HG03469 (cell line): ENCODE measurements around the gene CEBPE.

Experiments used
- ATAC-seq: cut with Tn5 transposase; IDR thresholded peaks from one replicate; pipeline ENCODE4 v1.9.1; 2021; ENCODE audit warnings: mild to moderate bottlenecking, moderate library complexity, moderate number of reproducible peaks; ENCODE audit not compliant: unreplicated experiment

The CEBPE gene

DNA sequence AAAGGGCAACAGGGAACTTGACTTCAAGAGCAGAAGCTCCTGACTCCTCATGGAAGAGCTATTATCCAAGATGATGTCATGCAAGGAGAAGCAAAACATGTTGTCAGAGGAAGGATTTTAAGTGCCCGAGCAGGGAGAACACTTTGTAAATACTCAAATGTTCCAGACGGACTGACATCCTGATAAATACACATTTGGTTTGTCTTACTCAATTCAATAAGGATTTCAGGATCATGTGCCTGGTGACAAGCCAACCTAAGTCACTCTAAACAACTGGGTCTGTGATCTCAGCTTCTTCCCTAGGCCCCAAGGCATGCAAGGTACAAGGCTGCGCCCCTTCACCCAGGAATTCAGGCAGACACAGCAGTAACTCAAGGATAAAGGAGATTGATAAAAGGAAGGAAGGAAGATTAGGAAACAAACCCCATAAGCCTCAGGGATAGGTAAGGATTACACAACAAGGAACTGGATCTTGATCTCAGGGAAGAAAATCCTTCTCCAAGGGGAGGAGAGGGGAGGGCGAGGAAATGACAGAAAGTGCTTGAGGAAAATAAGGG lies 26.8 kb upstream of the CEBPE start:
- ATAC-seq: no peak

DNA sequence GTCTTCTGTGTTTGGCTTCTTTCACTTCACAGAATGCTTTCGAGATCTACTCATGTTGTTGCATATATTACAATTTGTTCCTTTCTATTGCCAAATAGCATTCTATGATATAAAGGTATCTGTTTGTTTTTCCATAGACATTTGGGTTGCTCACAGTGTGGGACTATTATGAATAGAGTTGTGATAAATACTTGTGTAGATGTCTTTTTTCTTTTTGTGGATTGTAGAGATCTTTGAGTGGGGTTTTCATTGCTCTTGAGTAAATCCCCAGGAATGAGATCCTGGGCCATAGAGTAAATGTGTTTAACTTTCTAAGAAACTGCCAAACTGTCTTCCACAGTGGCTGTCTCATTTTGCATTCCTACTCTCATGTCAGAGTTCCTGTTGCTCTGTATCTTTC lies 24.9 kb upstream of the CEBPE start:
- ATAC-seq: no peak

DNA sequence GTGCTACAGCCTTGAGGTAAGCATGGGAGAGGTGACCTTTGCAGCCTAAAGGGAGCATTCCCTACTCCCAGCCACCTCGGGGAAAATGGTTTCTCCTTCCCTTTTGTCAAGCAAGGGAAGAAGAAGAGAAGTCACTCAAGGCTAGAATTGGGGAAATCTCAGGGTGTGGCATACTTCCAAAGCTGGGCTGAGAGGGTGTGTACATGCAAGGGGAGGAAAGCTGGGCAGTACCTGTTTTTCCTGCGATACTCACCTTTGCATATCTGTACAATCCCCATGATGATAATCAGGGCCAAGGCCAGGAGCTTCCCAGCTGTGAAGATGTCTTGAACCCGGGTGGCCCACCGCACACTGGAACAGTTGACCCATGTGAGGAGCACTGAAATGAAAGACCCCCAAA lies 23.8 kb upstream of the CEBPE start:
- no peak for ATAC-seq

DNA sequence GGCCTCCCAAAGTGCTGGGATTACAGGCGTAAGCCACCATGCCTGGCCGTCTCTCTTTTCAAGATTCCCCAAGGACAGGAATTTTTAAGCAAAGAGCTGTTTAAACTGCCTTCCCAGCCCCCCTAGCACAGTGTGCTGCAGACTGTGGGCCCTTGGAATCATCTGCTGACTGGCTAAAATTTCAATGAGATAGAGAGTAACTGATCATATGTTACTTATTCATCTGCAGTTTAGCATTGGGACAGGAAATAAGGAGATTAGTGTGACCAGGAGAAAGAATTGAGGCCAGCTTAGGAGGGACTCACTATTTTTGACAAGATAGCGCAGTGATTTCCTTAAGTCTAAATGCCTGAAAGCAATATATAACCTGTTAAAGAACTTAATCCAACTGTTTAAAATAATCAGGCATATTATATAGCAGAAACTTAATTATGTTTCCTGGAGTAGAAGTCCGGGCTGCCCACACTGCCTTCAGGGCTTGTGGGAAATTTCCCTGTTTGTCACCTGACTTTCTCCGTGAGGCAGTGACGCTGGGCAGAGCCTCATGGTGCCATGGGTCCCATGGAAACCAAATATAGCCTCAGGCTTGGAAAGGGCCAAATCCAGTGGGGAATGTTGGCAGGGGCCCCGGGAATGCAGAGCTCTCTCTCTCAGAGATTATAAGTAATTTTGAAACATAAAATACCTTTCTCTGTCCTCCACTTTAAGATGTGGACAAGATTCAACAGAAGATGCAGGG lies 22.8 kb upstream of the CEBPE start:
- no peak for ATAC-seq

DNA sequence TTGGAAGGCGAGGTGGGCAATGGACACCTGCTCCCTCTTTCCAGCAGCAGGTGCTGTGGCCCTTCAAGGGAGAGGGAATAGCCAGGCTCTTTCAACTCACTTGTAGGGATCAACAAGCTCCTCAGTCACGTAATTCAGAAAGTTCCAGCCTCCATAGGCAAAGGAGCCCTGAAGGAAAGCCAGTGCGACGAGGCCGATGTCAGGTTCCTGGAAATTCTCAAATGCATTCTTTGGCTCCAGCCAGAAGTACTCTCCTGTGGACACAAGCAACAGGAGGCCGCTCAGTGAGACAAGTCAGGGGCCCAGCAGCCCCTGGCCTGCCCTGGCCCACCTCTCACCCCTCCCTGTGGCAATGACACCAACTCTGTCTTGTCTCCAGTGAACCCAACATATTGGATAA lies 21.3 kb upstream of the CEBPE start:
- ATAC-seq: no peak

DNA sequence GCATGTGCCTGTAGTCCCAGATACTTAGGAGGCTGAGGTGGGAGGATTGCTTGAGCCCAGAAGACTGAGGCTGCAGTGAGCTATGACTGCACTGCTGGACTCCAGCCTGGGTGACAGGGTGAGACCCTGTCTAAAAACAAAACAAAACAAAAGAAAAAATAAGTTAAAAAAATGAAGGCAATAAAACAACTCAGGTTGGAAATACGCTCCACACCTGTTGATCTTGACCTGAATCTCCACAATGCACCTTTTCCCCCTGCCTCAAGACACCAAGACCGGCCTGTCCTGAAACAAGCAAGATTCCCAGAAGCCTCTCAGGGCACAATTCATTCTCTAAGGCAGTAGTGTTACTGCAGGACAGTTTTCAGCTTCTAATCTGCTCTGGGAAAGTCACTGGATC lies 20.8 kb upstream of the CEBPE start:
- no peak for ATAC-seq

DNA sequence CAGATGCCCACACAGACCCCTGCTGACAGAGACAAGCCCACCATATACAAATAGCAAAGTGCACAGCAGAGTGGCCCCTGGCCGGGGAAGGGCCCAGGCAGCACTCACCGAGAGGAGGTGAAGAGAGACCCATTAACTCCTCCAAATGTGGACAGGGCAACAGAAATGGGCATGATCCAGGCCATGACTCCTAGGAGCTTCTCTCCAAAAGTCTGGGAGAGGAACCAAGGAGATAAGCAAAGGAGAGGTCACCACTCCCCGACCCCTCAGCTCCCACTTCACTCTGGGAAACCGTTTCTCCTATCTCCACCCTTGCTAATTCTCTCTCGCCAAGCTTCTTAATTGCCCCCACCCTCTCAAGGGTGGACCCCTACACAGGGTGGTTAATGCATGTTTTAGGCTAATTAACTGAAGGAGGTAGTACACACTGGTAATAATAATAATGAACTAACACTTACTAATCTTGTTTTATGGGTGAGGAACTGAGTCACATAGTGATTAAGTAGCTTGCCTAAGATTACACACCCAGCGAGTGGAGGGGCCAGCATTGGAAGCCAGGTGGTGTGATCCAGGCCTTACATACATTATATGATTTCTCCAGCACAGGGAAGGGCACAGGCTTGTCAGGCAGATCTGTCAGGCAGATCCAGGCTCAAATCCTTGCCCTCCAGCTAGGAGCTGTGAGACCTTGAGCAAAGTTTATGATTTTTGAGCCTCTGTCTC lies 18.9 kb upstream of the CEBPE start:
- ATAC-seq: no peak

DNA sequence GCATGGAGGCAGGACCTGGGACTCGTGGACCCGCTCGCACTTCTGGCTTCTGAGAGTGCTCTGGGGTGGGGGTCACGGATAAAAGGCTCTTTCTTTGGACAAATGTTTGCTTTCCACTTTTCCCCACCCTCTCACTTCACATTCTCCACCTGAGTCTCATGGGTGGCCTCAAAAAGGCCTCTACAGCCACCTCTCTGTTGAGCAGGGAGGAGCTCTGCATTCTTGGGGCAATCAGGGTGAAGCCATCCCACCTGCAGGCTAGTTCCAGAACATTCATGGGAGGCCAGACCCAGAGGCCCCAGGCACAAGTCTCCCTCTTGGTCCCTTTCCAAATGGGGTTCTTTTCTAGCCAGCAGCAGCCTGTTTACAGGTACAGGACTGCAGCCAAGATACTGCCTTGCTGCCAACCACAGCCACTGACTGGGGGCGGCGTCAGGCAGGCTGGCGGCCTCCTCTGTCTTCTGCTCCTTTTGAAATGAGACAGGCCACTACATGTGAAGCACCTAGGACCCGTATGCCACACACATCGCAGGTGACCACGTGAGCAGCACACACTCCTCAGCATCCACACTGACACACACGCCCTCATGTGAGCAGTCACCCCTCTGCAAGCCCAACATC lies 18.2 kb upstream of the CEBPE start:
- ATAC-seq: no peak

DNA sequence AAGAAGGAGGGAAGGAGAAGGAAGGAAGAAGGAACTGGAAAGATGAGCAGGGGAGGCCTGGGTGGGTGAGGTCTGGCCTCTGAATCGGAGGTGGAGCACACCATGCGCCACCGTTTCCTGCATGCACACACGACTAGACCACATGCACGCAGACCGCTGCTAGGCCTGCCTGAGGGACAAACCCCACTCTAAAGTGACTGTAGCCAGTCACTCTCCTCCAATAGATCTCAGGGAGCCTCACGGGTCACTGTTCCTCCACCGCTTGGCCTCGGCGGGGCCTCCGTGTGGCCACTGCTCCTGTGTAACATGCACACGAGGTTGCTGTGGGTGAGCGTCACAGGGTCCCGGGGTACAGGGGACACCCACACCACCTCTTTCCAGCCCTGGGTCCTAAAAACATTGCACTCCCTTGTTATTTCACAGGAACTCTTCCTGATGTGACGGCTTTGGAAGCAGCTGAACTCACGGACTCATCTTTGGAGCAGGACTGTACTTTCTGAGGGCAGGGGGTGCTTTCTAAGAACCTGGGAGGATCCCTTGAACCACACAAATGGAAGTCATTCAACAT lies 17.6 kb upstream of the CEBPE start:
- no peak for ATAC-seq

DNA sequence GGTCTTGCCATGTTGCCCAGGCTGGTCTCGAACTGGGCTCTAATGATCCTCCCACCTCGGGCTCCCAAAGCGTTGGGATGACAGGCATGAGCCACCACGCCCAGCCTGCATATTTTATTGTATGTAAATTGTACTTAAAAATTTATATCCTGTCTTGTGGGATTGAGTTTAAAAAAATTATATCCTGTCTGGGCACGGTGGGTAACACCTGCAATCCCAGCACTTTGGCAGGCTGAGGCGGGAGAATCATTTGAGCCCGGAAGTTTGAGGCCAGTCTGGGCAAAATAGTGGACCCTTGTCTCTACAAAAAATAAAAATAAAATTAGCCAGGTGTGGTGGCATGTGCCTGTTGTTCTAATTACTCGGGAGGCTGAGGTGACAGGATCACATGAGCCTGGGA lies 13.9 kb upstream of the CEBPE start:
- no peak for ATAC-seq

DNA sequence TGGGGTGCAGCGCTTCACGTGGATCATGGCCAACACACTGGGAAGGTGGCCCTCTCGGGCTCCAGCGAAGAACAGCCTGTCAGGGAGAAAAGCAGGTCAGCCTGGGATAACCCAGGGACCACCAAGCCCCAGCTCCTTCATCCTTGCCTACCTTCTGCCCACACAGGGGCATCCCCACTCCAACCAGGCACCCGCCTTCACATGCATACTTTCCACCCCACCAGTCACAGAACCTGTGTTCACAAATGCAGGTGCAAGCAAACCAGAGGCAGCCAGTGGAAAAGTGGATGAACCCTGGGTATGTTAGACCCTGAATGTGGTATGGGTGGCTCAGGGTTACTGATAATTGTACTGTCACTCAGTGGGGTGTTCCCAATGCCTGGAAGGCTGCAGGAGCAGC lies 12.4 kb upstream of the CEBPE start:
- no peak for ATAC-seq

DNA sequence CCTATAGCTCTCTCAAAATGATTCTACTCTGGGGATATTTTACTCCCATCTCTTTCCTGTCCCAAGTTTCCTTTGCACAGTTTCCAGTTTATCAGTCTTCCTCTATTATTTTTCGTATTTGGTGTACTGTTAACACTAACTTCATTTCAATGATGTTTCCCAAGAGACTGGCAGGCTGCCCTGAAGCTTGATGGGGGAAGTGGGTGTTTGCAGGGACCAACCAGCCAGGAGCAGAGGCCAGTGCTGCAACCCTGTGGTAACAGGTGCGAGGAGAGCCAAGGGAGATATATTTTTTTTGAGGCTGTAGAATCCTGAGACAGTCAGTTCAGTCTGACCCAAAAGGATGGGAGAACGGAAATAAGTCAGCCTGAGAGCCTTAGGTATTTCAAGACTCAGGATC lies 11.8 kb upstream of the CEBPE start:
- ATAC-seq: no peak

DNA sequence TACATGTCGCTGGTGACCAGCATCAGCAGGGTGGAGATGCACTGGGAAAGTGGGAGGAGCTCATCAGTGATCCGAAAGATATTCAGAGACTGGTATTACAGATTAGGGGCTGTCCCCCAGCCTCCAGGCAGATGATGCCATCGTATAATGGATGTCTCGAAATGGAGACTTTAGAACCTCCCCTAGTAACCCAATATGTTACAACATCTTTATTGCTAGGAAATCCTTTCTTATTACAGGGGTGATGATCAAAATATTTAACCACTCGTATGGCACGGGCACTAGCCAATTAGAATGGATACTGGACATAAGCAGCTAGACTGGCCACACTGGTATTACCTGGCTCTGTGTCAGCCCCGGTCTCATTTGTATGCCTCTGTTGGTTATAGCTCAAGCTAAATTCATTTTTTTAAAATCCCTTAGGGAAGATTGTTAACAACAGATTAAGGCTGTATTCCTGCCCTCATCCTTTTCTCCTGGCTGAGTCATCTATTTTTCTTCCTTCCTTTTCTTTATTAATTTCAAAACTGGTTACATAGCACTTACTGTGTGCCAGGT lies 10.8 kb upstream of the CEBPE start:
- no peak for ATAC-seq

DNA sequence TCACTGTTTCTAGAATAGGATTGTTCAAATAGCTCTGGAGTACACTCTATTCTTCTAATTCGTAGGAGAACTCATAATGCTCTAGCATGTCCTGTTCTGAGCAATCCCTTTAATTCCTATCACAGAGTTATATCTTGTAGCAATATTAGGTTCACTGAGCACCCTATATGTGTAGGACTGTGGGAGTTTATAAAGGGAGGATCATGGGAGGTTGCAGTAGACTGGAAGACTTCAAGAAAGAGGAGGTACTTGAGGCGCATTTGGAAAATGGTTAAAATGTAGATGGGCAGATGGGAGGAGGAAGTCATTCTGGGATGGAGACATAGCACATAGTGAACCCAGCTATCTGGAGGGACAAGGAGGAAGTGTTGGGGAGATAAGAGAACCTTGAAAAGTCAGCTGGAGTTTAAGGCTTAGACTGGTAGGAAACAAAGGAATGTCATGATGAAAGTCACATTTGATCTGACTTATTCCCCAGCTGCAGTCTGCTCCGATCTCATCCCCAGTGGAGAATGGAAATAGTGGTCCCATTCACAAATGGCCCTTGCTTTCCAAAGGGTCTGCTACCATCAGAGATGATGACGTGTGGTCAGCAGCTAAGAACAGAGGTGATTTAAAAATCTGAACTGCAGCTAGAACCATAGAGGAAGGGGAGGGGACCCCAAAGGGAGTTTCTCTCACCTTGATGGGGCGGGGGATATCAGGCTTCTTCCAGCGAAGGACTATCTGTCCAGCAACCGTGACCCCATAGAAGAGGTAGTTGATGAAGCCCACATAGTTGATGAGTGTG lies 10.1 kb upstream of the CEBPE start:
- no peak for ATAC-seq

DNA sequence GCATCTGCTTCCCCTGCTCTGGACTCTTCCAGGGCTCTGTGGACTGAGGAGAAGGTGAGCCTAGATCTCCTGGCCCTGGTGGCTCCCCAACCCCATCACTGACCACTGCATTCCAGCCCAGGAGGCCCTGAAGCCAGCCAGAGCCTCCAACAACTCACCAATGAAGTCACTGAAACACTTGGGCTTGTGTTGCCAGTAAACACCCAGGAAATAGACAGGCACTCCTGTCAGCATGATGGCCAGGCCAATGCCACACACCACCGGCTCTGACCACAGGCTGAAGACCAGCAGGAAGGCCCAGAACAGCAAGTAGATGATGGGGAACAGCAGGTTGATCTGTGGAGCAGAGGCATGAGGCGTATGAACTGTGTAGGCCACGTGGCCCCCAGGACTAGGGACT lies 8.8 kb upstream of the CEBPE start:
- ATAC-seq: no peak

DNA sequence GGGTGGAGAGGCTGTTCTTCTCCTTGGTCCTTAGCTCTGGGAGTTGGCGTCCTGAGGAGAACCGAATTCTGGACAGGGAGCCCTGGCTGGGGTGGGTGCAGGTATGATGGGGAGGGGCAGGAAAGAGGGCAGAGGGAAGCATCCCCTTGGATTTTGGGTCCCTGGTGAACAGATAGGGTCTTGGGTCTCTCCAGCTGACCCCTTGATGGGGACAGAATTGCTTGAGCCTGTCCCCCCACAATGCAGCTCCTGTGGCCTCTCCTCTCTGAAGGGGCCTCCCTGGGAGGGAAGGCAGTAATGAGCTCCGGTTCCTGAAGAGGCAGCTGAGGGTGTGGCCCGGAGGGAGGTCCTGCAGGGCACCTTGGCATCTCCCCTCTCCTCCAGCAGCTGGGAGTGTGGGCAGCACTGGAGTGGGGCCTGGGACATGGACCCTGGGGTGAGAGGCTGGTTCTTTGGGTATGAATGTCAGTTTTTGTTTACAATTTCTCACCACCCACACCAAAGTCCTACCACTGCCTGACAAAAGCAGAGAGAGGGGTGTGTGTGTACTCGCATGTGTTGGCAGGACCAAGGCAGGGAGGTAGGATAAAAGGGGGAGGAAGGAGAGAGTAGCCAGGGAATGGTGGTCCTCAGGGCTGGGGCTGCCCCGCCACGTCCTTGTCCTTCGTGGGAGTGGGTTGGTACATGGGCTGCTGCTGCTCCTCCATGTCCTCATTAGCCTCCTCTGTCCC lies 7.7 kb upstream of the CEBPE start:
- ATAC-seq: no peak

DNA sequence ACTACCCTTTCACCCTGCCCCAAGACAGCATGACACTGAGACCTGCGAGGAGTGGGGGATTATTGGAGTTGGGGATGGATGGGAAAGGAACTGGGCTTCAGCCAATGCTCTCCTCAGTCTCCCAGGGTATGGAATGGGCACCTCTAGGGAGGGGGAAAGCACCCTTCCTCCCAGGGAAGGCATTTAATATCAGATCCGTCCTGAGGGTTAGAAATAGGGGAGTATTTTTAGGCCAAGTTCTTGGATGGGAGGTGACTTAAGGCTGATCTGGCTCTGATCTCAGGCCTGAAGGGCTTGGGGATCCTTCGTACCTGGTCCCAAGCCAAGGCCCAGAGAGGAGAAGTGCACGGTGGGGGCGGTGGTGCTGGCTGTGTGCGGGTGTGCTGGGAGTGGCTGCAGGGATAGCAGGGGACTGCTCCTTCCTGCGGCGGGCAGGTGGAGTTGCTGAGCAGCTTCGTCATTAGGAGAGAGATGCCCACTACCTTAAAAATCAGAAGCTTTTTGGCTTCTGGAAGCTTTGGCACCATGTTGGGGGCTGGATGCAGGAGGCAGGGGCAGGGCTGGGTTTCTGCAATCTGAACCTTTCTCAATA lies 7.0 kb upstream of the CEBPE start:
- no peak for ATAC-seq

DNA sequence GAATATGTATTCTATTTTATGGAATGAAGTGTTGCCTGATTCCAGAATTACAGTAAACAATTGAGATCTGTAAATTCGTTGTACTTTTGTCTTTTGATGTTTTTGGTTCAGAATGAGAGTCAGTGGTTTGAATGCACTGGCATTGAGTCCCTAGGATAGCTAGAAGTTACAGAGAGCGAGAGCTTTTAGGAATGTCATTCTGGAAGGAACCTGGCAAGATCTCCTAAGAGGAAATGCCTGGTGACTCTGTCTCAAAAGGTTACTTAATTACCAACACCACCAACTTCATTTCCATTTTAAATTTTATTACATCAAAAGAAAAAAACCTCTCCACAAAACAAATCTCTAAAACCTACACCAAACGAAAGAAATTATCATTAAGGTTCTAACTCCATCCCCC lies 6.0 kb upstream of the CEBPE start:
- no peak for ATAC-seq

DNA sequence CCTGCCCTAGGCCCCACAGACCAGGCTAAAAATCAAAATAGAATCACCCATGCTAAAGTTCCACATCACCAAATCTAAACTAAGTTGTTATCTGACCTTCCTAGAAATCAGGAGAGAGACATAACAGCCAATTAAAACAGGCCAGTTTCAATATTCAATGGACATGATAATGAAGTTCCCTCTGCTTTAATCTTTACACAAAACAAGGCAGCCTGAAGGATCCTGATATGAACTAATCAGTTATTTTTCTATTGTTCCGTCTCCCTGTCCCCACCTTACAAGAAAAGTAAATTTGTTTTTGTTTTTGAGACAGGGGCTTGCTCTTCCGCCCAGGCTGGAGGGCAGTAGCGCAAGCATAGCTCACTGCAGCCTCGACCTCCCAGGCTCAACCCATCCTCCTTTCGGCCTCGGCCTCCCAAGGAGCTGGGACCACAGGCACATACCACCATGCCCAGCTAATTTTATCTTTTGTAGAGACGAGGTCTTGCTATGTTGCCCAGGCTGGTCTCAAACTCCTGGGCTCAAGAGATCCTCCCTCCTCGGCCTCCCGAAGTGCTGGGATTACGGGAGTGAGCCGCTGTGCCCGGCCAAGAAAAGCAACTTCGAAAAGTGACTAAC lies 5.4 kb upstream of the CEBPE start:
- ATAC-seq: no peak
